H1 (cell line): ENCODE data around the gene CACNA1A. TPM values are rescaled to one million over a fixed set of nuclear protein-coding genes. Genes with fewer than 3 reads are reported as not detected.

Experiments
- CTCF ChIA-PET: fragments of 300-600 bp; sonication (Branson Sonifier 250); formaldehyde crosslinking; loops from one replicate; lab custom pipeline; 2021; ENCODE audit not compliant: partially characterized antibody; lab: Charles Lee
- POLR2A ChIA-PET: fragments of 300-600 bp; sonication (Branson Sonifier 250); formaldehyde crosslinking; loops from one replicate; lab custom pipeline; 2021; ENCODE audit warnings: inconsistent platforms; ENCODE audit not compliant: partially characterized antibody; lab: Charles Lee
- DNase-seq, 2 experiments: peaks; one replicate each; pipeline versions ENCODE4 v3.0.0 to v3.0.0-alpha.2; 2010 to 2022; ENCODE audit warnings: low spot score in 2 of 2, low read depth in 1 of 2, mixed read lengths in 1 of 2
- FAIRE-seq: peaks from 2 replicates; lab custom pipeline; 2011; peaks lifted over from hg19 to GRCh38; lab: Jason Lieb, UNC
- H2AFZ ChIP-seq: 2 replicates; pipeline ENCODE4 v1.8.1; 2012; ENCODE audit warnings: low read length, inconsistent platforms
- H2AK5ac ChIP-seq: 2 replicates; pipeline ENCODE4 v1.6.1; 2013; ENCODE audit warnings: low read depth, low read length
- H2BK120ac ChIP-seq: replicated peaks from 2 replicates; pipeline ENCODE3; 2013; ENCODE audit warnings: low read depth, low read length, inconsistent platforms
- H2BK12ac ChIP-seq: 2 replicates; pipeline ENCODE4 v1.6.1; 2013; ENCODE audit warnings: low read depth, low read length
- H2BK15ac ChIP-seq: 2 replicates; pipeline ENCODE4 v1.6.1; 2013; ENCODE audit warnings: low read length
- H2BK20ac ChIP-seq: 2 replicates; pipeline ENCODE4 v1.6.1; 2013; ENCODE audit warnings: low read length
- H2BK5ac ChIP-seq: 2 replicates; pipeline ENCODE4 v1.6.1; 2013; ENCODE audit warnings: low read depth, low read length
- H3K14ac ChIP-seq: 2 replicates; pipeline ENCODE4 v1.6.1; 2013; ENCODE audit warnings: inconsistent platforms; ENCODE audit not compliant: insufficient read length
- H3K18ac ChIP-seq: 2 replicates; pipeline ENCODE4 v1.6.1; 2013; ENCODE audit warnings: low read length; ENCODE audit errors: extremely low read depth
- H3K23ac ChIP-seq: 2 replicates; pipeline ENCODE4 v1.6.1; 2013; ENCODE audit warnings: inconsistent platforms; ENCODE audit not compliant: insufficient read length
- H3K23me2 ChIP-seq: 2 replicates; pipeline ENCODE4 v1.6.1; 2013; ENCODE audit warnings: low read depth, low read length
- H3K27ac ChIP-seq: 2 replicates; pipeline ENCODE4 v1.6.1; 2011; ENCODE audit warnings: low read depth, low read length, inconsistent platforms
- H3K27me3 ChIP-seq, 4 experiments: replicated peaks in 1 of 4; 1 replicate in 1 of 4; 2 replicates in 3 of 4; pipeline versions ENCODE4 v1.6.1 to v1.8.1; 2011 to 2013; ENCODE audit warnings: low read length in 3 of 4, mild to moderate bottlenecking in 3 of 4, inconsistent platforms in 2 of 4, mixed read lengths in 2 of 4, moderate library complexity in 1 of 4; ENCODE audit not compliant: control insufficient read depth in 3 of 4, insufficient read depth in 3 of 4; ENCODE audit errors: extremely low read depth in 1 of 4
- H3K36me3 ChIP-seq, 4 experiments: 2 replicates each; pipeline versions ENCODE4 v1.6.1 to v1.8.1; 2011 to 2013; ENCODE audit warnings: mild to moderate bottlenecking in 4 of 4, low read length in 3 of 4, moderate library complexity in 2 of 4, control low read depth in 1 of 4, inconsistent platforms in 1 of 4; ENCODE audit not compliant: insufficient read depth in 4 of 4, control insufficient read depth in 2 of 4
- H3K4ac ChIP-seq: replicated peaks from 2 replicates; pipeline ENCODE3; 2013; ENCODE audit warnings: low read length, low read depth, mixed read lengths, inconsistent platforms; ENCODE audit not compliant: insufficient read length
- H3K4me1 ChIP-seq, 4 experiments: replicated peaks in 1 of 4; 1 replicate in 1 of 4; 2 replicates in 3 of 4; pipeline versions ENCODE4 v1.6.1 to v1.8.1; 2011 to 2013; ENCODE audit warnings: low read length in 3 of 4, inconsistent platforms in 2 of 4, mixed read lengths in 1 of 4; ENCODE audit not compliant: insufficient read depth in 4 of 4, control insufficient read depth in 3 of 4
- H3K4me2 ChIP-seq, 2 experiments: 2 replicates each; pipeline versions ENCODE4 v1.6.1 to v1.8.1; 2011 to 2013; ENCODE audit warnings: low read depth in 2 of 2, low read length in 2 of 2, control low read depth in 1 of 2, inconsistent platforms in 1 of 2, mild to moderate bottlenecking in 1 of 2; ENCODE audit not compliant: insufficient read depth in 1 of 2
- H3K4me3 ChIP-seq, 4 experiments: fragments of 200-600, 300-600 bp in 1 of 4; sonication (generic), shearing (Covaris generic), sonication (Bioruptor Twin) in 1 of 4; 2 replicates each; pipeline versions ENCODE4 v1.5.1 to v1.8.1; 2011 to 2016; ENCODE audit warnings: low read length in 4 of 4, low read depth in 3 of 4, control low read depth in 2 of 4, inconsistent platforms in 2 of 4, mild to moderate bottlenecking in 2 of 4, mixed read lengths in 1 of 4, moderate library complexity in 1 of 4; ENCODE audit not compliant: insufficient read depth in 2 of 4; ENCODE audit errors: extremely low read depth in 1 of 4
- H3K56ac ChIP-seq: replicated peaks from 2 replicates; pipeline ENCODE3; 2013; ENCODE audit warnings: low read depth, mild to moderate bottlenecking, mixed read lengths, low read length, inconsistent platforms; ENCODE audit not compliant: insufficient read length
- H3K79me1 ChIP-seq: 2 replicates; pipeline ENCODE4 v1.6.1; 2013; ENCODE audit warnings: low read depth, low read length, control low read depth
- H3K79me2 ChIP-seq, 2 experiments: 2 replicates each; pipeline versions ENCODE4 v1.6.1 to v1.8.1; 2012 to 2013; ENCODE audit warnings: low read length in 2 of 2, mild to moderate bottlenecking in 2 of 2, inconsistent platforms in 1 of 2; ENCODE audit not compliant: insufficient read depth in 2 of 2, control insufficient read depth in 1 of 2
- H3K9ac ChIP-seq, 4 experiments: replicated peaks in 1 of 4; 1 replicate in 1 of 4; 2 replicates in 3 of 4; pipeline versions ENCODE4 v1.6.1 to v1.8.1; 2011 to 2013; ENCODE audit warnings: low read depth in 3 of 4, low read length in 3 of 4, control low read depth in 2 of 4, mild to moderate bottlenecking in 2 of 4, moderate library complexity in 2 of 4, inconsistent platforms in 1 of 4; ENCODE audit errors: extremely low read depth in 1 of 4
- H3K9me3 ChIP-seq, 2 experiments: 2 replicates each; pipeline versions ENCODE4 v1.6.1 to v1.8.1; 2012 to 2013; ENCODE audit warnings: mild to moderate bottlenecking in 2 of 2, moderate library complexity in 2 of 2, control low read depth in 1 of 2, inconsistent platforms in 1 of 2, low read depth in 1 of 2, low read length in 1 of 2, mixed read lengths in 1 of 2; ENCODE audit not compliant: insufficient read depth in 2 of 2
- H4K20me1 ChIP-seq, 2 experiments: replicated peaks in 1 of 2; 2 replicates each; pipeline versions ENCODE3 to v1.8.1; 2011 to 2013; ENCODE audit warnings: inconsistent platforms in 2 of 2, low read length in 2 of 2, mild to moderate bottlenecking in 1 of 2; ENCODE audit not compliant: insufficient read depth in 2 of 2, control insufficient read depth in 1 of 2
- H4K5ac ChIP-seq: 2 replicates; pipeline ENCODE4 v1.6.1; 2013; ENCODE audit warnings: low read length, low read depth, mixed read lengths, inconsistent platforms; ENCODE audit not compliant: insufficient read length
- H4K8ac ChIP-seq: 2 replicates; pipeline ENCODE4 v1.8.0; 2013; ENCODE audit warnings: mild to moderate bottlenecking, moderate library complexity, low read length, inconsistent platforms; ENCODE audit not compliant: insufficient read depth; ENCODE audit errors: extremely low read depth
- H4K91ac ChIP-seq: replicated peaks from 2 replicates; pipeline ENCODE3; 2013; ENCODE audit warnings: low read length, mixed read lengths, inconsistent platforms; ENCODE audit not compliant: insufficient read length
- EGR1 ChIP-seq: IDR thresholded peaks from 2 replicates; pipeline ENCODE4 v1.6.1; 2011; ENCODE audit warnings: low read depth, low read length, borderline replicate concordance
- GTF2F1 ChIP-seq: IDR thresholded peaks from 2 replicates; pipeline ENCODE4 v1.6.1; 2012; ENCODE audit warnings: low read depth, low read length, improper control_type of control experiment, borderline replicate concordance
- MAFK ChIP-seq: IDR thresholded peaks from 2 replicates; pipeline ENCODE4 v1.6.1; 2012; ENCODE audit warnings: low read depth, mild to moderate bottlenecking, improper control_type of control experiment, low read length
- PHF8 ChIP-seq: fragments of 200-600 bp; sonication (generic); conservative IDR thresholded peaks from 2 replicates; pipeline ENCODE4 v1.7.1; 2012; ENCODE audit warnings: low read depth, mild to moderate bottlenecking, inconsistent platforms, low read length, moderate library complexity
- RXRA ChIP-seq: IDR thresholded peaks from 2 replicates; pipeline ENCODE4 v1.6.1; 2011; ENCODE audit warnings: low read depth, mild to moderate bottlenecking, low read length, moderate library complexity; ENCODE audit not compliant: insufficient read depth
- SUZ12 ChIP-seq: fragments of 200-600 bp; sonication (generic); IDR thresholded peaks from 2 replicates; pipeline ENCODE4 v1.6.1; 2012; ENCODE audit warnings: mild to moderate bottlenecking, inconsistent platforms, low read length, moderate library complexity, mixed read lengths
- WGBS, 2 experiments: shearing (Covaris generic) in 1 of 2; methylation state at CpG; one replicate each; pipeline versions ENCODE4 v1.1.6 to v1.1.7; 2013 to 2015; ENCODE audit warnings: low lambda C conversion rate in 2 of 2, mixed read lengths in 2 of 2, inconsistent platforms in 1 of 2, low coverage in 1 of 2, missing lambda C conversion rate in 1 of 2; ENCODE audit not compliant: insufficient replicate concordance in 2 of 2, insufficient coverage in 1 of 2, insufficient read length in 1 of 2; ENCODE audit errors: extremely low coverage in 1 of 2, missing lambda C conversion rate in 1 of 2; 5-methylcytosine and 5-hydroxymethylcytosine counted together
- polyA plus RNA-seq, 7 experiments: library from polyadenylated mRNA; depleted of rRNA in 3 of 7; stranded (reverse) in 5 of 7; unstranded in 2 of 7; fragments of >200 nt in 5 of 7; fragments of 200-250 nt in 2 of 7; gene quantifications; 1 replicate in 5 of 7; 2 replicates in 1 of 7; 4 replicates in 1 of 7; pipeline versions ENCODE4 v1.2.1 to v1.2.3, GENCODE V29; 2011 to 2013; ENCODE audit warnings: missing spikeins in 2 of 7, mixed read lengths in 2 of 7
- total RNA-seq: library from RNA; stranded (reverse); fragmentation: NEBNext Ultra II Directional; extraction: Animal tissue kit (Norgen Biotek cat#: 25700); gene quantifications from 2 replicates; pipeline ENCODE4 v1.2.1, GENCODE V29; 2021
- TF ChIP-seq, protein P1 (sequence below): IDR thresholded peaks from 2 replicates; pipeline ENCODE4 v1.6.1; 2012; ENCODE audit warnings: inconsistent platforms

CACNA1A gene
- total and polyA plus RNA-seq, 2 of the 8 experiments (the other 6 are each of a cell fraction or from before 2014, with no cell fraction given): 10.7 to 25.3 TPM

GRCh38 chr19:13505164-13505695, 1.0 kb downstream of the CACNA1A start:
- TF ChIP-seq, protein P1, sequence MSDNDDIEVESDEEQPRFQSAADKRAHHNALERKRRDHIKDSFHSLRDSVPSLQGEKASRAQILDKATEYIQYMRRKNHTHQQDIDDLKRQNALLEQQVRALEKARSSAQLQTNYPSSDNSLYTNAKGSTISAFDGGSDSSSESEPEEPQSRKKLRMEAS: 0 out of 2 replicates have a peak, but pooled peaks have one; percentile 5
- TF ChIP-seq RXRA (no peak), MAFK (no peak), PHF8 (no peak), GTF2F1 (no peak), SUZ12 (no peak), EGR1 (no peak)
- Histone ChIP-seq H3K9ac (peak overlapping the region in 2 of 4 experiments; percentile 34 to 48; a peak in 4 of 7 replicates), H2BK12ac (no peak overlapping the region), H4K91ac (no peak overlapping the region), H3K9me3 (no peaks in the 10 kb centered on the region), H3K27ac (no peak overlapping the region), H3K36me3 (peaks cover 0 to 7% (median 3%) of the 10 kb centered on the region in 4 experiments; a peak in 4 of 8 replicates), H2BK5ac (no peak overlapping the region), H4K5ac (no peak overlapping the region), H4K20me1 (peaks cover 0 to 2% of the 10 kb centered on the region in 2 experiments), H3K14ac (no peak overlapping the region), H3K4ac (no peak overlapping the region), H3K18ac (no peak overlapping the region; the same call in 1 of the 2 replicates), H2BK15ac (no peak overlapping the region), H2BK120ac (no peak overlapping the region), H3K79me1 (no peaks in the 10 kb centered on the region; the same call in 1 of the 2 replicates), H2AFZ (no peak overlapping the region), H3K23me2 (peaks cover 8% of the 10 kb centered on the region), H3K79me2 (peaks cover 0 to 22% of the 10 kb centered on the region in 2 experiments; a peak in 1 of 4 replicates), H2BK20ac (no peak overlapping the region), H3K4me3 (peak overlapping the region; percentile 61 to 99 (median 95)), H2AK5ac (no peak overlapping the region; the same call in 1 of the 2 replicates), H3K27me3 (peaks cover 0 to 5% (median 0%) of the 10 kb centered on the region in 4 experiments; a peak in 3 of 7 replicates), H3K4me2 (peak overlapping the region; percentile 84 to 93), H3K23ac (no peak overlapping the region), H4K8ac (peak overlapping the region; percentile 91), H3K56ac (no peak overlapping the region), H3K4me1 (peaks cover 0 to 7% (median 3%) of the 10 kb centered on the region in 4 experiments; a peak in 6 of 7 replicates)
- POLR2A ChIA-PET: interaction anchor here (0.7 to 1.7 kb wide), 4 partner anchors 10 to 90 kb away, joined by 3 to 4 read pairs (median 4); no protein-coding TSS in a partner anchor
- FAIRE-seq: no peak
- peak in 1 of 2 experiments; percentile 60 for DNase-seq
- 44% methylated on average over 10 of the region's 20 CpGs; no CpG with 5 or more reads in 1 of the 2 experiments for WGBS, 2 experiments
- CTCF ChIA-PET: interaction anchor here (0.6 to 1.3 kb wide), 5 partner anchors 8 to 227 kb away, joined by 3 to 4 read pairs (median 3); no protein-coding TSS in a partner anchor
